ENCODE data around the gene PRCP. TPM values are rescaled to one million over a fixed set of nuclear protein-coding genes. Genes with fewer than 3 reads are reported as not detected.

The PRCP gene
- total RNA-seq, 1 experiment from 2014 or later: 56.7 TPM

- H3T11ph ChIP-seq (ENCODE audit: low read length): no peak overlapping the region
- H4K5ac ChIP-seq (ENCODE audit: insufficient read length, low read depth, low read length): no peak overlapping the region
- H3K18ac ChIP-seq (ENCODE audit: insufficient read length, low read depth, low read length): no peak overlapping the region
- H3K9me3 ChIP-seq (ENCODE audit: control insufficient read depth, low read depth, low read length): no peaks in the 10 kb centered on the region
- Mint-ChIP-seq H3K9me3 (no peaks in the 10 kb centered on the region), H3K27ac (no peak overlapping the region), H3K4me1 (no peaks in the 10 kb centered on the region), H3K4me3 (no peak overlapping the region), H3K36me3 (ENCODE audit: insufficient read depth in 1 of 3, low read depth in 3 of 3) (peaks cover 0 to 5% (median 2%) of the 10 kb centered on the region in 3 experiments; a peak in 3 of 7 replicates), H3K27me3 (ENCODE audit: low read depth) (no peaks in the 10 kb centered on the region)
- no peak overlapping the region for H4K91ac ChIP-seq (ENCODE audit: insufficient read length, low read depth, low read length)
- no peaks in the 10 kb centered on the region for H3K79me1 ChIP-seq (ENCODE audit: insufficient read depth, low read depth, low read length, poor library complexity, severe bottlenecking)
- H3K14ac ChIP-seq (ENCODE audit: insufficient read depth, low read length): no peak overlapping the region
- H3K9ac ChIP-seq (ENCODE audit: extremely low read depth, insufficient read length, low read length): no peak overlapping the region
- H2AFZ ChIP-seq (ENCODE audit: low read length): no peak overlapping the region
- H2AK5ac ChIP-seq (ENCODE audit: insufficient read length, low read length): no peak overlapping the region
- no peak overlapping the region for H2BK15ac ChIP-seq (ENCODE audit: low read depth, low read length)
- H4K8ac ChIP-seq (replicated peaks; ENCODE audit: insufficient read length, low read depth, low read length): no peak overlapping the region
- H2BK5ac ChIP-seq (ENCODE audit: insufficient read length, low read length): no peak overlapping the region
- H2BK12ac ChIP-seq (ENCODE audit: insufficient read length, low read depth, low read length): no peak overlapping the region
- no peak overlapping the region for H3K27ac ChIP-seq (ENCODE audit: insufficient read length, low read depth, low read length)
- no peaks in the 10 kb centered on the region for H3K4me1 ChIP-seq (ENCODE audit: insufficient read depth, low read length)
- H3K23ac ChIP-seq (ENCODE audit: insufficient read length, low read depth, low read length): no peak overlapping the region
- no peak overlapping the region for H3K56ac ChIP-seq (ENCODE audit: insufficient read length, low read depth, low read length)
- no peak overlapping the region for H2BK120ac ChIP-seq (ENCODE audit: low read depth, low read length, poor library complexity, severe bottlenecking)
- no peak overlapping the region for H3K4me2 ChIP-seq (ENCODE audit: insufficient read depth, insufficient read length, low read length)
- H3K79me2 ChIP-seq (ENCODE audit: insufficient read depth, low read length): no peaks in the 10 kb centered on the region; the same call in 1 of the 2 replicates
- H4K20me1 ChIP-seq (ENCODE audit: control insufficient read depth, insufficient read depth, insufficient read length): no peaks in the 10 kb centered on the region
- H2BK20ac ChIP-seq (ENCODE audit: low read depth, low read length, poor library complexity, severe bottlenecking): no peak overlapping the region
- H3K27me3 ChIP-seq (ENCODE audit: insufficient read depth, low read length): no peaks in the 10 kb centered on the region
- TF ChIP-seq, protein P1, sequence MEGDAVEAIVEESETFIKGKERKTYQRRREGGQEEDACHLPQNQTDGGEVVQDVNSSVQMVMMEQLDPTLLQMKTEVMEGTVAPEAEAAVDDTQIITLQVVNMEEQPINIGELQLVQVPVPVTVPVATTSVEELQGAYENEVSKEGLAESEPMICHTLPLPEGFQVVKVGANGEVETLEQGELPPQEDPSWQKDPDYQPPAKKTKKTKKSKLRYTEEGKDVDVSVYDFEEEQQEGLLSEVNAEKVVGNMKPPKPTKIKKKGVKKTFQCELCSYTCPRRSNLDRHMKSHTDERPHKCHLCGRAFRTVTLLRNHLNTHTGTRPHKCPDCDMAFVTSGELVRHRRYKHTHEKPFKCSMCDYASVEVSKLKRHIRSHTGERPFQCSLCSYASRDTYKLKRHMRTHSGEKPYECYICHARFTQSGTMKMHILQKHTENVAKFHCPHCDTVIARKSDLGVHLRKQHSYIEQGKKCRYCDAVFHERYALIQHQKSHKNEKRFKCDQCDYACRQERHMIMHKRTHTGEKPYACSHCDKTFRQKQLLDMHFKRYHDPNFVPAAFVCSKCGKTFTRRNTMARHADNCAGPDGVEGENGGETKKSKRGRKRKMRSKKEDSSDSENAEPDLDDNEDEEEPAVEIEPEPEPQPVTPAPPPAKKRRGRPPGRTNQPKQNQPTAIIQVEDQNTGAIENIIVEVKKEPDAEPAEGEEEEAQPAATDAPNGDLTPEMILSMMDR (conservative IDR thresholded peaks at IDR 0.05): no peak
- no peak for DNase-seq
- no peak overlapping the region for H3K4ac ChIP-seq (ENCODE audit: low read depth, low read length)
- H3K23me2 ChIP-seq (ENCODE audit: insufficient read length, low read depth, low read length, poor library complexity, severe bottlenecking): no peaks in the 10 kb centered on the region
Measured at GRCh38 chr11:82854242-82854641, 46.0 kb downstream of the PRCP start.
